Measurements from ENCODE around the gene GIMAP2.

The GIMAP2 gene

DNA sequence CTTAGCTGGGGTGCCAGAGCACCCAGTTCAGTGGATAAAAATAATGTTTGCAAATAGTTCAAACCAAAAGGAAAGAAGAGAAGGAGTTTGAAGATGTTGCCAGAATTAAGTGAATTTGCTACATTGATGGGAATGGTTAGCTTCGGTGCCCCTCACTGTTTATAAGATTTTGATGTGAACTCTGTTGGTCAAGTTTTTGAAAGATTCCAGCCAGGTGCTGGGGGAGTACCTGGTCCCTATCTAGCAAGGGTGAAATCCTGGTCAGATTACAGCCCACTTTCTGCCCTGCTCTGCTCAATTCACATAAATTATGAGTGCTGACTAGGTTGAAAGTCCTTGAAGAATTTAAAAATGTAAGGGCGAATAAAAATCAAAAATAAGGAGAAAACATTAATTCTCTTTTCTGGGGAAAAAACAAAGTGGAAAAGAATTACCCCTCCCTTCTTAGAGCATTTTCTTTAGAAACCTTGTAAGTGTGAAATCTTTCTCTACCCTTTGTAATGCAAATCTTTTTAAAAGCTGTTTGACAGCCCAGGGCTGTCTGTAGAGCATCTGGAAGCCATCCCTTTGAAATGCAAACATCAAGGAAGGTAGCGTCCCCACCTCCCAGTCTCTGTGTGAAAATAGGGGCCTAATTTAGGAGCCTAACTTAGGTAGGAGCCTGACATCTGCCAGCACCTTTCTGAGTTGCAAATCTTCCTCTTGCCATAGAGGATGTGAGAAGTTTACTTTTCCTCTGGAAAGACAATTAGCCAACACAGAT lies 50.3 kb downstream of the GIMAP2 start:
- DNase-seq, result no peak

GRCh38 chr7:150736864-150737263 lies 51.4 kb downstream of the GIMAP2 start:
- no peak for DNase-seq

DNA sequence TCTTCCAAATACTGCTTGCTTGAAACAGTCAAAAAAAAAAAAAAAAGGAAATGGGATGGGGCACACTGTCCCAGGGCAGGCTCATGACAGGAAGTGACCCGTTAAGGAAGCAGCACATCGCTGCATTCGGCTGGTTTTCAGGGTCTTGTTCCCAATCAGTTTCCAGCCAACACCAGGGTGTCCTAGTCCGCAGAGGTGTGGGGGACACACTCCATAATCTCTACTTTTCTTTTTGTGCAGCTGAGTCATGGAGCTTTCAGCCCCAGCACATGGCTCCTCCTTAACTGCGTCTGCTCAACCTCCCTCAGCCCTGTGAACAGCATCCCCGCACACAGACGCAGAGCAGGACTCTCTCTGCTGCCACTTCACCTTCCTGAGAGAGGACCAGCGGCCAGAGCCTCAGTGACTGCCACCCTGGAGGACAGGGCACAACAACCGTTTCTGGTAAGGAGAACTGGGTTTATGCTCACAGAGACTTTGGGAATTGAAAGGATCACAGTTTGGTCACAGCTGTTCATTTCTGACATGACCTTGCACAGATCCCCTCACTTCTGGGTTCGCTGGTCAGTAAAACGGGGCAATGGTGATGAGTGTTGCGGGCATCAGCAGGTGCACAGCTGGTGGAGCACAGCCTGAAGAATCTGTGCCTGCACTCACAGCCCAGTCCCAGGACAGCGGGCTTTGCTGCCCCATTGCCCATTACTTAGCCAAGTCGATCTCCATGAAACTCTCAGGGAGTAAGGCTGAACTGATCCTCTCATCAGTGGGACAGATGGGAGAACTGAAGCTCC lies 52.0 kb downstream of the GIMAP2 start, which contains the start of gene GIMAP5:
TSS of gene GIMAP5 (plus strand) at position 154 of the 791 bp plus-strand sequence. CDS start 3,467 bp downstream, outside the sequence.
- peak; percentile 84 for DNase-seq

DNA sequence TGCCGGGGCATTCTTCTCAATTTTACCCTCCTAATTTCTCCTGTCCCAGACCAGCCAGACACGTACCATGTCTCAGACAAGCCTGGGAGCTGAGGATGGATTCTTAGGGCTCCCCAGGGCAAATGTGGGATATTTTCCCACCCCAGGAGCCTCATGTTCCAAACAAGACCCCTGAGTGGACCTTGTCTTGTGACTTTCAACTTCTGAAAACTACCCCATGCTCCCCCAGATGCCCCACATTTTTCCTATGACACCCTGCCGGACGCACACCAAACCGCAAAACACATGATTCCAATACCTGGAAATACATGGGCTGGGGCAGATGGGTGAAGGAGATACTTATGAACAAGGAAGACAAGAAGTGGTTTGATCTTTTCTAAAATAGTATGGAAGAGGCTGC lies 52.6 kb downstream of the GIMAP2 start:
- peak; percentile 88 for DNase-seq

DNA sequence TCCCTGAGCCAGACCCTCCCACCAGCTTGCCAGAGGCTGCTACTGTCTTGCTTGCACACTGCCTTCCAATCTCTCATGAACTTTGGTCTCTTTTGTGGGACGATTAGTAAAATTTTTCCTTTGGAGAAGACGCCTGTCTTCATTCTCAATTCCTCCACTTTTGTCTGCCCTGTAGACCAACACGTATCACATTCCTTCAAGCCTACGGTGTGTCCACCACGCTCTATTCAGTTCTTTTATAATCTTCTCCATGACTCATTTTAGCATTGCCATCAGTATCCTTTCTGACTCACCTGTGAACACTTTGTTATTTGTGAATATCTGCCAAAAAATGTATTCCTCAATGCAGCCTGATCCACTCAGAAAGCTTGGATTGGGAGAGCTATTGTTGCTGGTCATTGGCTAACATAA lies 53.1 kb downstream of the GIMAP2 start:
- peak; percentile 85 for DNase-seq

- no peak for DNase-seq
Observed at GRCh38 chr7:150739033-150739432, 53.5 kb downstream of the GIMAP2 start.

GRCh38 chr7:150740053-150740452 lies 54.5 kb downstream of the GIMAP2 start:
- peak; percentile 51 for DNase-seq

GRCh38 chr7:150742286-150742968 lies 56.9 kb downstream of the GIMAP2 start:
- DNase-seq, result no peak
